Osteocyte (in vitro differentiated cells): Measurements from ENCODE around the gene RNF182. TPM values are rescaled to one million over a fixed set of nuclear protein-coding genes. Genes with fewer than 3 reads are reported as not detected.

Experiments used
- DNase-seq: peaks from one replicate; pipeline ENCODE4 v3.0.0; 2021; ENCODE audit warnings: mixed read lengths; ENCODE audit not compliant: unreplicated experiment; ENCODE audit errors: extremely low spot score
- H3K27ac Mint-ChIP-seq: one replicate; pipeline ENCODE4 v1.8.0; 2021; ENCODE audit warnings: mild to moderate bottlenecking, mixed read lengths; ENCODE audit not compliant: unreplicated experiment
- H3K27me3 Mint-ChIP-seq: one replicate; pipeline ENCODE4 v1.8.0; 2021; ENCODE audit warnings: mixed read lengths; ENCODE audit not compliant: unreplicated experiment
- H3K36me3 Mint-ChIP-seq: one replicate; pipeline ENCODE4 v1.8.0; 2021; ENCODE audit warnings: mixed read lengths; ENCODE audit not compliant: unreplicated experiment
- H3K4me1 Mint-ChIP-seq: one replicate; pipeline ENCODE4 v1.8.0; 2021; ENCODE audit warnings: mixed read lengths; ENCODE audit not compliant: unreplicated experiment
- H3K4me3 Mint-ChIP-seq: one replicate; pipeline ENCODE4 v1.8.0; 2021; ENCODE audit warnings: mild to moderate bottlenecking, moderate library complexity, mixed read lengths; ENCODE audit not compliant: unreplicated experiment
- H3K9me3 Mint-ChIP-seq: one replicate; pipeline ENCODE4 v1.8.0; 2021; ENCODE audit warnings: mixed read lengths; ENCODE audit not compliant: unreplicated experiment
- CTCF ChIP-seq: fragments of 200-600 bp; sonication (generic); IDR thresholded peaks from 2 replicates; pipeline ENCODE4 v1.5.0; 2021; ENCODE audit warnings: antibody characterized with exemption, mild to moderate bottlenecking, moderate library complexity
- total RNA-seq: library from RNA; stranded (reverse); gene quantifications from 2 replicates; pipeline ENCODE4 v1.2.1, GENCODE V29; 2021

Gene RNF182
- total RNA-seq, 1 donor from 2014 or later, result 11.0 TPM

- Mint-ChIP-seq H3K4me1 (peaks cover 8% of the 10 kb centered on the region), H3K36me3 (no peaks in the 10 kb centered on the region), H3K27me3 (peaks cover 22% of the 10 kb centered on the region), H3K9me3 (no peaks in the 10 kb centered on the region), H3K27ac (no peak overlapping the region), H3K4me3 (no peak overlapping the region)
- TF ChIP-seq CTCF, result no peak
- DNase-seq, result no peak
These were observed 14.3 kb upstream of the RNF182 start for GRCh38 chr6:13910443-13910842.

- no peaks in the 10 kb centered on the region for H3K9me3 Mint-ChIP-seq
- H3K4me3 Mint-ChIP-seq, result no peak overlapping the region
- H3K27me3 Mint-ChIP-seq, result peaks cover 22% of the 10 kb centered on the region
- no peaks in the 10 kb centered on the region for H3K36me3 Mint-ChIP-seq
- no peak for DNase-seq
- no peak for TF ChIP-seq CTCF
- no peak overlapping the region for H3K27ac Mint-ChIP-seq
- peaks cover 12% of the 10 kb centered on the region for H3K4me1 Mint-ChIP-seq
These were observed 13.4 kb upstream of the RNF182 start for GRCh38 chr6:13911337-13911736.

- H3K36me3 Mint-ChIP-seq, result no peaks in the 10 kb centered on the region
- H3K4me3 Mint-ChIP-seq, result no peak overlapping the region
- H3K9me3 Mint-ChIP-seq, result no peaks in the 10 kb centered on the region
- no peak for DNase-seq
- no peak for TF ChIP-seq CTCF
- no peak overlapping the region for H3K27ac Mint-ChIP-seq
- peaks cover 30% of the 10 kb centered on the region for H3K4me1 Mint-ChIP-seq
- peaks cover 3% of the 10 kb centered on the region for H3K27me3 Mint-ChIP-seq
These were observed 11.3 kb upstream of the RNF182 start for GRCh38 chr6:13913226-13914001.

GRCh38 chr6:13914351-13914750 lies 10.4 kb upstream of the RNF182 start:
- no peak for TF ChIP-seq CTCF
- Mint-ChIP-seq H3K9me3 (no peaks in the 10 kb centered on the region), H3K4me1 (peaks cover 28% of the 10 kb centered on the region), H3K36me3 (no peaks in the 10 kb centered on the region), H3K4me3 (no peak overlapping the region), H3K27ac (no peak overlapping the region), H3K27me3 (no peaks in the 10 kb centered on the region)
- no peak for DNase-seq

- H3K4me1 Mint-ChIP-seq, result peaks cover 28% of the 10 kb centered on the region
- no peak overlapping the region for H3K27ac Mint-ChIP-seq
- no peak for TF ChIP-seq CTCF
- H3K27me3 Mint-ChIP-seq, result no peaks in the 10 kb centered on the region
- no peaks in the 10 kb centered on the region for H3K36me3 Mint-ChIP-seq
- no peak overlapping the region for H3K4me3 Mint-ChIP-seq
- no peak for DNase-seq
- H3K9me3 Mint-ChIP-seq, result no peaks in the 10 kb centered on the region
These were observed 9.1 kb upstream of the RNF182 start for GRCh38 chr6:13915561-13916229.
